HG03460 (cell line): ENCODE measurements around the gene NBPF4.
"Not testable (repeated sequence)": the region's sequence is repeated elsewhere in the genome, so short reads cannot be mapped to it uniquely, and the experiment has no call there.

Experiments used
- ATAC-seq: cut with Tn5 transposase; IDR thresholded peaks from one replicate; pipeline ENCODE4 v1.9.1; 2021; ENCODE audit not compliant: unreplicated experiment

The NBPF4 gene

GRCh38 chr1:108211014-108211413 is 32.9 kb downstream of the NBPF4 start:
- no peak for ATAC-seq

- no peak for ATAC-seq
These were observed 34.3 kb downstream of the NBPF4 start for GRCh38 chr1:108209456-108210108.

GRCh38 chr1:108208724-108209446 is 35.0 kb downstream of the NBPF4 start:
- no peak for ATAC-seq

- not testable (repeated sequence) for ATAC-seq
These were observed 40.3 kb downstream of the NBPF4 start for GRCh38 chr1:108203582-108203981.

- ATAC-seq, result no peak
These were observed 42.2 kb downstream of the NBPF4 start for GRCh38 chr1:108201687-108202086.

GRCh38 chr1:108200687-108201051 is 43.2 kb downstream of the NBPF4 start:
- ATAC-seq, result no peak

GRCh38 chr1:108199781-108200686 is 43.8 kb downstream of the NBPF4 start, which contains the start of gene SLC25A24:
Gene SLC25A24 (minus strand): TSS chr1:108200343. CDS start chr1:108200138, 205 bp downstream.
- peak; percentile 84 for ATAC-seq

GRCh38 chr1:108199201-108199691 is 44.6 kb downstream of the NBPF4 start:
- no peak for ATAC-seq

GRCh38 chr1:108194051-108194450 is 49.8 kb downstream of the NBPF4 start:
- no peak for ATAC-seq

- no peak for ATAC-seq
These were observed 50.5 kb downstream of the NBPF4 start for GRCh38 chr1:108193333-108193732.

- ATAC-seq, result no peak
These were observed 51.3 kb downstream of the NBPF4 start for GRCh38 chr1:108192581-108192980.

GRCh38 chr1:108190686-108191416 is 53.0 kb downstream of the NBPF4 start:
- ATAC-seq, result no peak

GRCh38 chr1:108190001-108190634 is 53.8 kb downstream of the NBPF4 start:
- ATAC-seq, result no peak

GRCh38 chr1:108188801-108189200 is 55.1 kb downstream of the NBPF4 start:
- ATAC-seq, result no peak

GRCh38 chr1:108182959-108183700 is 60.7 kb downstream of the NBPF4 start:
- ATAC-seq, result no peak

GRCh38 chr1:108179018-108179417 is 64.9 kb downstream of the NBPF4 start:
- ATAC-seq, result no peak
